Metanephros (tissue), 1 donor: ENCODE data around the gene CEP164. TPM values are rescaled to one million over a fixed set of nuclear protein-coding genes. Genes with fewer than 3 reads are reported as not detected.

ENCODE experiments used
- total RNA-seq: library from RNA; depleted of rRNA; stranded (reverse); fragments of >200 nt; gene quantifications from one replicate; pipeline ENCODE4 v1.2.3, GENCODE V29; 2014

CEP164 gene
- total RNA-seq = 26.4 TPM

DNA sequence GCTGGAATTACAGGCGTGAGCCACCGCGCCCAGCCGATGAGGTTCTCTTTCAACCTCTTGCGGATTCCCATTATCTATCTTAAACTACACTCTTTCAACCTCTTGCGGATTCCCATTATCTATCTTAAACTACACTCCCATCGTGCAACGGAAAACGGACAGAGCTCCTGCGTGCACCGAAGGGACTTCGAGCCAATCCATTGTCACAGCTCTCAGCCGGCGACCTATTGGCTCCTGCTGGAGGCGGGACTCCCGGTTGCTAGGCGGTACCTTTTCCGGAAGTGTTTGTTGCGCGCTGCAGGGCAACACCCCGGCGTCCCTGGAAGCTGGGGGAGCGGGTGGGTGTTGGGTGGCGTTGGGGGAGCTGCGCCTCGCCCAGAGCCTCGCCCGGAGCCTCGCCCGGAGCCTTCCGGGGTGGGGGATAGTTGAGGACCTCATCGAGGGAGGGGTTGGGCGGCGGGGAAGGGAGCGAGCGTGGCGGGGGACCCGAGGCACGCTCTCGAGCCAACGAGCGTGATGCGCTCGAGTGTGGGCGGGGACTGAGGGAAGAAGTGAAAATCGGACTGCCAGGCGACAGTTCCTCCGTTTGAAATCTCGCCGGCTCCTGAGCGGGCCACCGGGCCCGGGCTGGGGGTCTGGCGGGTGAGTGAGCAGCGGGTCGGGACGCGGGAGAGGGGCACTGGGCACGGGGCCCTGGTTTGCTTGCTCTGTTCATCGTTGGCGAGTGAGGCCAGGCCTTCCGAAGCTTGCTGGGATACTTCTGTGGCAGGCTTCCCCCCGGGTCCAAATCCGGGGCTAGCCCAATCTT lies at the start of gene CEP164:
CEP164 (plus strand) TSS at position 288 of the 808 bp plus-strand sequence. CDS start 10,733 bp downstream, outside the sequence.

DNA sequence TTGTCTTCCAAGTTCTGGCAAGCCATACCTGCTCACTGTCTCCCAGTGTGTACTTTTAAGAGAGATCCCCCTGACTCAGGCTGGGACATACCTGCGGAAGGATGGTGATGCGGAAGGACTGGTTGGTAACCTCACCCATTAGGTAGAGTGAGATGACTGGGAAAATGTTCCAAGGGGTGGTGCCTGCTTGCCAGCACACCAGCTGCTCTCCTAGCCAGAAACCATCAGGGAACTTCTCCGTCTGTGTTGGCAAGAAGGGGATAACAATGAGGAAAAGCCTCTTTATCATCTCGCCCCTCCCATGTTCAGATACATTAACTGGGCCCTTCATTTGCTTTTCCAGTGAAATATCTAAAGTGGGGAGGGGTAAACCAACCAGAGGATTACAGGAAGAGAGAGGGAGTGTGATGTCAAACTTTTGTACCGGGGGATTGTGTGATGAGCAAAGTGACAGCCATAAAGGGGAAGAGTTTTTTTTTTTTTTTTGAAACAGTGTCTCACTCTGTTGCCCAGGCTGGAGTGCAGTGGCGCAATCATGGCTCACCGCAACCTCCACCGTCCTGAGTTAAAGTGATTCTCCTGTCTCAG lies 36.8 kb upstream of the CEP164 start, which contains the start of gene BACE1-AS:
BACE1-AS (plus strand) TSS at position 538 of the 588 bp plus-strand sequence.

DNA sequence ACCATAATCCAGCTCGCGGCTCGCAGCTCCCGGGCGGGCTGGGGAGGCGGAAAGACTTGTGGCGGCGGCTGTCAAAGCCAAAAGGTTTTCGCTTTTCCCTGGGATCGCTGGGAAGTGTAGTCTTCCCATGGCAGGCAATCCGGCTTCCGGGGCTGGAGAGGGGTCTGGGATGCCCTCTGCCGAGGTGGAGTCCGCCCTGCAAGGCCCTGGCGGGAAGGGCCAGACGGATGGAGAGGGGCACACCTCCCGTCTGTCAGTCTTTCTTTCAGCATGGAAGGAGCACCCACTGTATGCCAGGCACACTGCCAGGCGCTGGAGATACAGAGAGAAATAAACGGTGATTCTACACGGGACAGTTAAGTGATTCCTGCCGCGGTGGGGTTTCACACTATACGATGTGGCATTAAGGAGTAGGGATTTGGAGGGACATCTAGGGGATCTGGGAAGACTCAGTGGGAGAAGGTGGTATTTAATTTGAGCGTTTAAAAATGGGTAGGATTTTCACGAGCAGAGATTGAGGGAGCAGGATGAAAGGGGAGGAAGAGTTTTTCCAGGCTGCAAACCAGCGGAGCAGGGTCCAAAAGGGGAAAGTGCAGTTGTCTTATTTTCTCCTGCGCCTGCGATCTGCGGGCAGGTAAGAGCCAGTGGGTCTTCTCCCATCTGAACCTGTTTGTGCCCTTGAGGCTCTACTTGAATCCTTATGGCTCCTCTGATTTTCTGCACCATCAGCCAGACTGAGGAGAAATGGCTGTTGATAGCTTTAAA lies 11.3 kb upstream of the CEP164 start, which contains the start of gene BACE1:
BACE1 (minus strand) TSS at position 60 of the 765 bp plus-strand sequence. CDS start 461 bp downstream, outside the sequence.

Other genes with a start within 250 kb of the CEP164 start
- gene SIK3, start 229.4 kb upstream of the CEP164 start, total RNA-seq = 37.4 TPM
- 74.0 TPM for gene PAFAH1B2, start 183.6 kb upstream of the CEP164 start, total RNA-seq
- gene SIDT2, start 149.1 kb upstream of the CEP164 start, total RNA-seq = 39.8 TPM
- gene TAGLN, start 128.5 kb upstream of the CEP164 start, total RNA-seq = 150 TPM
- 36.6 TPM for gene PCSK7, start 95.8 kb upstream of the CEP164 start, total RNA-seq
- gene RNF214, start 95.2 kb upstream of the CEP164 start, total RNA-seq = 25.4 TPM
- gene BACE1-AS, start 36.5 kb upstream of the CEP164 start, total RNA-seq = 6.8 TPM
- 27.8 TPM for gene BACE1, start 11.6 kb upstream of the CEP164 start, total RNA-seq